Measurements from ENCODE around the gene USH2A.
"Not testable (repeated sequence)": the region's sequence is repeated elsewhere in the genome, so short reads cannot be mapped to it uniquely, and the experiment has no call there.

The USH2A gene

DNA sequence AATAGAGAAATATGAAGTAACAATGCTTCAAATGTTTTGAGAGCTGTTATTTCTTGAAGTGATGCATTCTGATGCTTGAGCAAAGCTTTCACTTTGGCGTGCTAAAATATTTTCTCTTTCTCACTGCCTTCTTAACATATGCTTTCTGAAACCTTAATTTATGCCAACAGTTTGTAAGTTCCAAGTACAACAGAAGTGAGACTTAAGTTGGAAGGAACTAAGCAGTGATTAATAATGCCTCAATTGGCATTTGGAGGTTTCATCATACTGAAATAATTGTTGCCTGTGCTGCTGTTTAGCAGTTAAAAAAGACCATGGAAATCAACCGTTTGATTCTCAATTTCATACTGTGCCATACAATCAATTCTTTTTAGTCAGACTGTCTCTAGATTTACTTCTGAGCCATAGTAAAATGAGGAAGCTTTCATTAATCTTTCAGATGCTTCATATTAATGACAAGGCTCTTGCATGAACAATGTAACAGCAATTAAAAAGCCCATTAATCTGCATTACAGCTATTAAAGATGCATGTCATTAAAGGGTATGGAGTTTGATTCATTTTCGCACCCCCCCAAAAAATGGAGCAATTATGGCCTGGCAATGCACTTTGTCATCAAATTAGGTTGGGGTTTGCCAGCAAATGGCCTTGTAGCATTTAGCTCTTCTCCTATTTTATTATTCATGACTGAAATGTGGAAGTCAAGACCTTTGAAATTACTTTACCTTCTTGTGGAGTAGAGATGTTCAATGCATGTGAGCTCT is 375.3 kb downstream of the USH2A start:
- DNase-seq (ENCODE audit: low read depth): no peak

DNA sequence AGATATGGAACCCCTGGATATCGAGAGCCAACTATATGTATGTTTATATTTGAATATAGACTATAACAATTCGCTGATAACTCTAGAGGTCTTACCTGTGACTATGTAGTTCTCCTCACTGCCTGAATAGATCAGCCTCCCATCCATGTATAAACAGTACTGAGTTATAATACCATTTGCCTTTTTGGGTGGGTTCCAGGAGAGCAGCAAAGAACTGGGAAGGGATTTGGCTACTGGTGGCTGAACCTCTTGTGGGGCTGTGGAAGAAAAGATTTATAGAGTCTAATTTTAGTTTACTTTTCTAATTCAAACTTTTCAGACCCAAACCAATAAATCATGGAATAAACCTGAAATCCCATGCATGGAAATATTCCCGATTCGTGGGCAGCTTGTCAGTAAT is 376.9 kb downstream of the USH2A start:
- no peak for DNase-seq (ENCODE audit: low read depth)

- peak; percentile 92 for DNase-seq (ENCODE audit: low read depth)
Observed at GRCh38 chr1:216045400-216045799, 377.8 kb downstream of the USH2A start.

GRCh38 chr1:216044538-216044937 is 378.7 kb downstream of the USH2A start:
- no peak for DNase-seq (ENCODE audit: low read depth)

DNA sequence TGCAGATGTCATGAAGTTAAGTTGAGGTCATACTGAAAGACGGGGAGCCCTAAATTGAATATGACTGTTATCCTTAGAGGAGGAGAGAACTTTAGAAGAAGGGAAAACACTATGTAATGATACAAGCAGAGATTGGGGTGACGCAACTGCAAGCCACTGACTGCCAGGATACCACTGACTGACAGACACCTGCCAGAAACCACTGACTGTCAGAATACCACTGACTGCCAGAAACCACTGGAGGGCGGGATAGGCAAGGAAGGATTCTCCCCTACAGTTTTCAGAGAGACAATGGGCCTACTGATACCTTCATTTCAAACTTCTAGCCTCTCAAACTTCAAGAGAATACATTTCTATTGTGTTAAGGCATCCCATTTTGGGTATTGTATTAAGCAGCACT is 388.7 kb downstream of the USH2A start:
- no peak for DNase-seq (ENCODE audit: low read depth)

DNA sequence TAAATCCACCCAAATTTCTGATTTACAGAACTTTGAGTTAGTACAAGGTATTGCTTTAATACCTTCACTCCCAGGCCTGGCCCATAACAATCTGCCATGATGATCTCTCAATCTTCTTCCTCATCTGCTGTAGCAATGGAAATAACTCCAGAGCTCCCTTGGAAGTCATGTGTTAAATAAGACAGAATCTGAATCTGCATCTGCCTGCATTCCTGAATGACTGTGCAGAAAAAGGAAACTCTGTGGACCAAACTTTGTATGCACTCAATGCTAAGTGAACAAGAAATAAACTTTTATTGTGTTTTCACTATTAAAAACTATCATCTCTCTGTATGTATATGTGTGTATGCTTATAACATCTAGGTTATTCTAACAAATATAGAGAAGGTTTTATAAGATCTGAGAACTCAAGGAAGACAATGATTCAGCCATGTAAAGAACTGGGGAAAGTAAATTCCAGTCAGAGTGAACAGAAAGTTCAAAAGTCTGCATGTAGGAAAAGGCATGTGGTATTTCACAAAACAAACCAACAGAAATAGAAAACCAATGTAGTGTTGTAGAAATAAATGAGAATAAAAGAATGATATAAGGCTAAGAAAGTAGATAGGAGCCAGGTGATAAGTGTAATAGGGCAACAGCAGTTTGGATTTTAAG is 390.2 kb downstream of the USH2A start:
- no peak for DNase-seq (ENCODE audit: low read depth)

DNA sequence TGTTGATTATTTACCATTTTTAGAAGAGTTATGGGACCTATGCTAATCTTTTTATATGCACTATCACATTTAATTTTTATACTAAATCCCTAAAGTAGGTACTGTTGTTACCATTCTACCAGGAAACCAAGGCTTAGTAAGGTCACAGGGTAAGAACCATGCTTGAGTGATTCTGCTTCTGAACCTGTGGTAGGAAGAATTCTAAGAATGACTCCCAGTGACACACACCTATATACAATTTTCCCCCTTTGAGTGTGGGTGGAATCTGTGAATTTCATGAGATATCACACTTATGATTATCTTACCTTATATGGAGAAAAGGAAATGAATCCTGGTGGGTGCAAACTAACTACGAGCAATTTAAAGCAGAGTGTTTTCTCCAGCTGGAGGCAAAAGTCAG is 391.0 kb downstream of the USH2A start:
- no peak for DNase-seq (ENCODE audit: low read depth)

DNA sequence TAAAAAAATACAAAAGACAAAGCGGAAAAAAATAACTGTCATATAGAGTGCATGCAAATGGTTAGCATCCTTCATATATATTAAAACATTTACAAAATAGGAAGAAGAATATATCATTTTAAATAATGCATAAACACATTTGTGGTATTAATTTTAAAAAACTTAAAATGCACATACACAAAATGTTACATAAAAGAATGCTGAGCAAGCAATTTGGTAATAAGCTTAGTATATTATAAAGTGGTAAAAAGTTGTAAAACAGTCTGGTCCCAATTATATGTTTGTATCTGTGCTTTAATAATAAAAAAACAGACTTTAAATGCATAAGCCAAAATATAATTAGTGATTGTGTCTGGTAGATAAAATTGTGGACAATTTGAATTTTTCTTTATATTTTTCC is 394.6 kb downstream of the USH2A start:
- no peak for DNase-seq (ENCODE audit: low read depth)

DNA sequence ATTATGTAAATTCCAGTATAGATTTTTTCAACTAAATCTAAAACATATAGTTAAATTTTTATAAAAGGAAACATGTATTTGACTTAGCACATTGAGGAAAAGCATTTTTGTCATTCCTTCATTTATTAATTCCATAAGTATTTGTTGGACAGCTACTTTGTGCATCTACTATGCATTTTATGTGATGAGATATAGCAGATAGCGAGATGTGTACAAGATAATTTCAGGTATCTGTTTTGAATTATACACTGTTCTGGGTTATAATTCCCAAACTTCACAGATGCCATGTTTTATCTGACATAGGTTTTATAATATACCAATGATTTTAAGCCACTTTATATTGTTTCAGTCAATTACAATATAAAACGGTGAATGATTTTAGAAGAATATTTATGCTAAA is 398.7 kb downstream of the USH2A start:
- no peak for DNase-seq (ENCODE audit: low read depth)

DNA sequence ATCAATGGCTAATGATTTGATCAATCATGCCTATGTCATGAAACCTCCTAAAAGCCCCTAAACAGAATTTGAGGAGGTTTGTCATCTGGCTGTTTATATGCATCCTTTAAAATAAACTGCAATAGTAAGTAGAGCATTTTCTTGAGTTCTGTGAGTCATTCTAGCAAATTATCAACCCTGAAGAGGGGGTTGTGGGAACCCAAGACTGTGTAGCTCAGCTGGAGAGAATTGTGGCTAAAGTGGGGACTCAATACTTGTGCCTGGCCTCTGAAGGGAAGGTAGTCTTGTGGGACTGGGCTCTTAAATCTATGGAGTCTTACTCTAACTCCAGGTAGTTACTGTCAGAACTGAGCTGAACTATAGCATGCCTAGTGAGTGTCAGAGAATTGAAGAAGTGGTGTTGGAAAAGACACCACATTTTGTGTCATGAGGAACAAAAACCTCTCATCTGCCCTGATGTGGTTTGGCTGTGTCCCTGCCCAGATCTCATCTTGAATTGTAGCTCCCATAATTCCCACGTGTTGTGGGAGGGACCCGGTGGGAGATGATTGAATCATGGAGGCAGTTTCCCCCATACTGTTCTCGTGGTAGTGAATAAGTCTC is 402.4 kb downstream of the USH2A start:
- no peak for DNase-seq (ENCODE audit: low read depth)

DNA sequence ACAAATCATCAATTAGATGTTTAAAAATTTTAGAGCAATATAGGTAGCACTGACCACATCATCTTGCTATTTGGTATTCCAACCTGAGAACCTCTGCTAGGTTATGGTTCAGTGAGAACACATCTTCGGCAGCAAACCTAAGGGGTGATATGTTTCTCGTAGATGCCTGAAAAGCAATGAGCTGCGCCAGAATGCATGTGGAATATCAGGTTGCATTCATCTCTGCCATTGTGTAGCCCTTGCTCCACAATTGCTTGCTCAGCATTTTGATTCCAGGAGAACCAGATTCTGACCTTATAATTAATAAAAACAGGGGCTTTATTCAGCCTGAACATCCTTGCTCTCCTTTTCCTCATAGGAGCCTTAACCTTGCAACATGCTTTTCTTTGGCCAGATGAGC is 408.1 kb downstream of the USH2A start:
- no peak for DNase-seq (ENCODE audit: low read depth)

GRCh38 chr1:216014086-216014485 is 409.2 kb downstream of the USH2A start:
- DNase-seq (ENCODE audit: low read depth): no peak

DNA sequence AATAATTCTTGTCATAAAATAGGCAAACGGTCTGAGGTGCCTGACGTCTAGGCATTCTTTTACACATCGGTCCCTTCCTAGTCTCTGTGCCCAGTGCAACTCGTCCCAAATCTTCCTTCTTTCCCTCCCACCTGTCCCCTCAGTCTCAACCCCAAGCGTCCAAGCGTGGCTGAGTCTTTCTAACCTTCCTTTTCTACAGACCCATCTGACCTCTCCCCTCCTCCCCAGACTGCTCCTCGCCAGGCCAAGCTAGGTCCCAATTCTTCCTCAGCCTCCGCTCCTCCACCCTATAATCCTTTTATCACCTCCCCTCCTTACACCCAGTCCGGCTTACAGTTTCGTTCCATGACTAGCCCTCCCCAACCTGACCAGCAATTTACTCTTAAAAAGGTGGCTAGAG is 413.8 kb downstream of the USH2A start:
- DNase-seq (ENCODE audit: low read depth): not testable (repeated sequence)

- peak; percentile 20 for DNase-seq (ENCODE audit: low read depth)
Observed at GRCh38 chr1:216005916-216006315, 417.3 kb downstream of the USH2A start.

GRCh38 chr1:215992620-215993019 is 430.6 kb downstream of the USH2A start:
- peak; percentile 28 for DNase-seq (ENCODE audit: low read depth)

DNA sequence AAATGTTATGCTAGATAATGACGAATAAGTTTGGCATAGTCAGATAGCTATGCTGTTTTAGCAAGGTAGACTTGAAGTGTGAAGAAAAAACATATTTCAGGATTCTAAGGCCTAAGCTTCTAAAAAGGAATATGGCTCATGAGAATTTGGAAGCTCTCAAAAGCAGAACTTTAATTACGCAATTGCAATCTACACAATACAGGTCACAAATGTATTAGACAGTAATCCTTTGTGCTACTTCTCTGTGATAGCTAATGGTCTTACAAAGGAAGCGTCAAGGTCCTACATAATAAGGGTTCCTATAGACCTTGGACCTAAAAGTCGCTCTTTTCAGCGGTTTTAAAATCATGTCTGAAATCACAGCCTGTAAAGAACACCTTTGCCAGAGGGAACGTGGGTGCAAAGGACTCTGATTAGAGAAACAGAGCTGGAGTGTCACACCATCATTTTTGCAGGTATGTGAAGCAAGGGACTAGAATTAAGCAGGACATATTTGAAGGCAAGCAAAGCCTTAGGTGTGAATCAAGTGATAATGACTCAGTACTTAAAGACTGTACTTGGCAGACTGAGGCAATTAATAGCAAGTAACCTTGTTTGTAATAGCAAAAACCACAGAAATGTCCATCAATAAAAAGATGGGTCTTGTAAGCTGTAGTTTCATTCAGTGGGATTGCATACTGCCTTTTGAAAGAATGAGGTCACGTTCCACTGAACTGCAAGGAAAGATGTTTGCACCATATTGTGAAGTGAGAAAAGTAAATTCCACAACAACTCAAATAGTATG is 436.0 kb downstream of the USH2A start:
- no peak for DNase-seq (ENCODE audit: low read depth)

DNA sequence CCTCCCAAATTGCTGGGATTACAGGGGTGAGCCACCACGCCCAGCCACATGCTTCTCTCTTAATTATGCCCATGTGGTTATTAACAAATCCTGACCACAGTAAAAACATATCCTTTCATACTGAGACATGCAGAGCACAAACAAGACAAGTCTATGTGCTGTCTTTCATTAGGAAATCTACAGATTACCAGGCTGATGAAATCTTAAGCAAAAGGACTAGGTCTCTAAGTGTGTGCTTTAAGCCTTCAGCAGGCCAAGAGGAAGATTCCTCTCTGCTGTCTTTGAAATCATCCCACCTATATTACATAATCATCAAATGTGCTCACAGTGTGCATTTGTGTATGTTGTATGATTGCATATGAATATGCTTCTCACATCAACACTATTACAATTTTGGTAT is 436.8 kb downstream of the USH2A start:
- no peak for DNase-seq (ENCODE audit: low read depth)

GRCh38 chr1:215983680-215984079 is 439.6 kb downstream of the USH2A start:
- DNase-seq (ENCODE audit: low read depth): no peak

- DNase-seq (ENCODE audit: low read depth): no peak
Observed at GRCh38 chr1:215971793-215972441, 451.3 kb downstream of the USH2A start.

DNA sequence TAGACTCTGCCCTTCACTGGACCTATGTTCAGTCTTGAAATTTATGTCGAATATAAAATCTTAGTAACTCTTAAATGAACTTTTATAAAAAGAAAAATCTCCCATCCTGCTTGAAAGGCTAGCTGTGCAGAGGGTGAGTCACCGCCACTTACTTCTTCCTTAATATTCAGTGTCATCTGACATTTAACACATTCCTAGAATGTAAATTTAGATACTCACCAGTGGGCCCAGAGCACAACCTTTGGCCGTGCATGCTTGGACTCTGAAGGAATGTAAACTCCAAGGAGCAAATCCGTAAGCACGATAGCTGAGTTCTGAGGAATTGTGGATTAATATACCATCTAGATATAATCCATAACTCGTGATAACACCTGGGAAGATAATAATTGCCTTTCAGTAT is 452.8 kb downstream of the USH2A start:
- no peak for DNase-seq (ENCODE audit: low read depth)

- DNase-seq (ENCODE audit: low read depth): no peak
Observed at GRCh38 chr1:215963621-215964020, 459.6 kb downstream of the USH2A start.

GRCh38 chr1:215963040-215963439 is 460.2 kb downstream of the USH2A start:
- no peak for DNase-seq (ENCODE audit: low read depth)
